Measurements from ENCODE around the gene SAMD9L.

Gene SAMD9L

DNA sequence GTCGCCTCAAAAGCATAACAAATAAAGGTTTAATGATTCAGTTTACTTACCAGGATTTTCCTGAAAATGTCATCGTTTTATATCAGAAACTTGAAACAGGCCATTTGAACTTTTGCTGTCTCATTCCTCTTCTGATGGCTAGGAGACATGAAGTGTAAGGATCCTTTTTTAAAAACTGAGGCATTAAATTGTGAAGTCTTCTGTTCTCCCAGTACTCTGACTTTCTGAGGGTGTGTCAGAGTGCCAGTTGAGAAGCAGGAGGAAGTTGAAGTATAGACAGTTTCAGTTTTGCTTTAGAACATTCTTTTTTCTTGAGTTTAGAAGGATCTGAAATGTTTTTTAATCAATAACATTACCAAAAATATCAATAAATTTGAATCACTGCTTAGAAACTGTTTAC is at the start of gene SAMD9L:
Gene SAMD9L (minus strand): TSS at position 242 of the 400 bp plus-strand sequence. CDS start 12,414 bp downstream, outside the sequence.
- no peak for DNase-seq

DNA sequence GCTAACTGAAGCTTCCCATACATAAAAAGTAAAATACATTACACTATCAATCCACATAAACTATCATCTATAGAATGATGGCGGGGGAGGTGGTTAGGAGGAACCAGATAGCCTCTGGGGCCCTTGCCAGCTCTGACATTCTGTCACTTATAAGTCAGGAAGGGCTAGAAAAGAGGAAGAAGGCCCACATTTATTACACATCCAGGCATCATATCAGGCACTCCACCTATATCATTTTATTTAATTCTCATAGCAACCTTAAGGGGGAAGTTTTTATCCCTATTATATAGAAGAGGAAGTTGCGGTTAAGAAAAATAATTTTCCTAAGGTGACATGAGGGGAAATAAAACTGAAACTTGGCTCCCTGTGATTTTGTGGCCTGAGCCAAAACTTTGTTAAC is 48.2 kb upstream of the SAMD9L start:
- no peak for DNase-seq

DNA sequence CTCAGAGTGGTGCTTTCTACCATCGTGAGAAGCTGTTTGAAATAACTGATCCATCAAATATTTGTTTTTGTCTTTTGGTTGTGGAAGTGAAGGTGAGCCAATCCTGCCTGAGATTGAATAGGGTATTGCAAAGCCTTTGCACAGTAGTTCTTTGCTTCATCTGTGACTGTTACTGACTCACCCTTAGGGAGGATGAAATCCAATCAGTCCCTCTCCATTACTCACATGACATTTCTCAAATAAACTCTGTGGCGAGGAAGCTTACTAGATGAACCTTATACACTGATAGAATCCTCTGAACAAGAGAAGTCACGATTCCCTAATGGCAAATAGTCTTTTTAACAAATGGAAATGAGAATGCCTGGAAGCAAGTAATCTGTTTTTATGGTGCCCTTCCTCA is 46.2 kb upstream of the SAMD9L start:
- DNase-seq = no peak

DNA sequence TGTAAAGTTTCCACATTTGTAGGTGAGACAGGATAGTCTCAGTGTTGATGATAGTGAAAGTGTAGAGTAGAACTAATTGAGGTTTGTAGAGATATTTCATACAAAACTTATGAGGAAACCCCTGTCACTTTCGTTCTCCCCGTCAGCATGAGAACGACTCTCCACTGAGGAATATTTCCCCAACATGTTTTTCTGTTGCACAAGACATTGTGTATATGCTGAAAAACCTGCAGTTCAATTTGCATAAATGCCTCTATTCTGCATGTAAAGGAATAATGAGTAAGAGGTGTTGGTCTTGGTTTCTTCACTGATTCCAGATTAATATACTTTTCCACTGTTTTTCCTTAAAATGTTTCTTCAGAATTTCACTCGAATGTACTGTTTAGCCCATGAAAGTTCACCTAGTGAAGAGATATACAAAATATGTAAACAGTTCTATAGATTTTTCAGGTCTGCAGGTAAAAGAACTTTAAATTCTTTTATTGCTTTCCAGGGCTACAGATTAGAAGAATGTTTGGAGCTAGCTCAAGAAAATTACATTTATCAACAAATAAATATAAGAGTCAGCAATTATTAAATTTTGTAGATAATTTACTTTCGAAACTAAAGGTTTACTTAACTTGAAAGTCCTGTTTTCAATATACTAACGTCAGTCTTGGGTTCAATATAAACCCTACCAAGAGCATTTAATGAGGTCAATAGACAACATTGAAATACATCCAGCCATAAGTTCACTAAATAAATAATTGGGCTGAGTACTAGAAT is 40.9 kb upstream of the SAMD9L start:
- no peak for DNase-seq

DNA sequence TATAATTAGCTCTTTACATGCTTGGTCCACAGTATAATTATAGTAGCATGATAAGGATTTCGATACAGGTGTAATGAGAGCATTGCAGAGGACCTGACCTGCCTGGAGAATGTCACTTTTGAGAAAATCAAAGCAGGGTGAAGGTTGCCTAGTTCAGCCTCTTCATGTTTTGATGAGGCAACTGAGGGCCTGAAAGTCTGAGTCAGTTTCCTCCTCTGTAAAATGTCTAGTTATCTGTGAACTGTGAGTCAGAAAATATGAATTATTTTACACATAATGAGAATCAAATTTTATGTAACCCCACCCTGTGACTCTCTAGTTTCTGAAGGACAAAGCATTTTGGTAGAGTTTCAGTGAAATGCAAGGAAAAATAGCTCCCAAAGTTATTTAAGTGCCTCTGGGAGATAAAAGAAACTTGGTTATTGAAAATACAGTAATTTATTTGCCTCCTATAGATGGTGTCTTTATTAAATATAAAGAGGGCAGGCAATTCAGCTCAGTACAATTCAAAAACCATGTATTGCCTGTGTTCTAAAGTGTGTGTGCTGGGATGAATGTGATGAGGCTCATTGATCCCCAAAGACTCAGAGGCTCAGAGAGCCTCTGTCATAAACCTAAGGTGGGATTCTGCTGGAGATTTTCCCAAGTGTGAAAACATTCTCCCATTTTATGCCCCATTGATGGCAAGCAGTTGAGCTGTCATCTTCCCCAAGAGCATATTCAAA is 37.3 kb upstream of the SAMD9L start:
- no peak for DNase-seq

DNA sequence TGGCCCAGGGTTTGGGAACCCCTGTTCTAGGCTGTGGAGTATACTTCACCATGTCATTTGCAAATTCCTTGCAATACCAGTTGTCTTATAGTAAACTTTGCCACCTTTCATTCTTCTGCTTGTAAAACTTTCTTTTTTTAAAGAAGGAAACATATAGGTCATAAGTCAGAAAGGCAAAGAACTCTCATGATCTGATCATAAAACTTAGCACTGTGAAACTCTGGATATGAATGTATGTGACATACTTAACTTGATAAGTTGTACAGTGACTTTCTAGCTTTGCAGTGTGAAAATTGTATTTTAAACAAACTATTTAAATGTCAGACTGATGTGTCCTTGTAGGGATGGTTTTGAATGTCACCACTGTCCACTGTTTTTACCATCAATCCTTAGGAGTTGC is 31.0 kb upstream of the SAMD9L start:
- no peak for DNase-seq

DNA sequence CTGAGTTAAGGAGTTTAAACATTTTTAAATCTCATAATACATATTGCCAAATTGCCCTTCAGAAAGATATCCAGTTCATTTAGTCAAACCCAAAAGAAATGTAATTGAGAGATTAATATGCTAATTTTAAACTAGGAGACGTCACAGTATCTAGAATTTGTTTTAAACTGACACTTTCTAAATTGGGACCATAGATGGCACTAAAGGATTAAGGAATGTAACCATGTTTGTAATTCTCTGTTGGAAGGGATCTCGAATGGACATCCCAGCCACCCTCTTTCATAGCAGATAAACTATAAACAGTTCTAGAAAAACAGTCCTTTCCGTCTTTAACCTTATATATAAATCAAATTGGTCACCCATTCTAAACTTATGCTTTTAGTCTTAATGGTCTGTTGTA is 30.0 kb upstream of the SAMD9L start:
- peak; percentile 63 to 68 for DNase-seq

DNA sequence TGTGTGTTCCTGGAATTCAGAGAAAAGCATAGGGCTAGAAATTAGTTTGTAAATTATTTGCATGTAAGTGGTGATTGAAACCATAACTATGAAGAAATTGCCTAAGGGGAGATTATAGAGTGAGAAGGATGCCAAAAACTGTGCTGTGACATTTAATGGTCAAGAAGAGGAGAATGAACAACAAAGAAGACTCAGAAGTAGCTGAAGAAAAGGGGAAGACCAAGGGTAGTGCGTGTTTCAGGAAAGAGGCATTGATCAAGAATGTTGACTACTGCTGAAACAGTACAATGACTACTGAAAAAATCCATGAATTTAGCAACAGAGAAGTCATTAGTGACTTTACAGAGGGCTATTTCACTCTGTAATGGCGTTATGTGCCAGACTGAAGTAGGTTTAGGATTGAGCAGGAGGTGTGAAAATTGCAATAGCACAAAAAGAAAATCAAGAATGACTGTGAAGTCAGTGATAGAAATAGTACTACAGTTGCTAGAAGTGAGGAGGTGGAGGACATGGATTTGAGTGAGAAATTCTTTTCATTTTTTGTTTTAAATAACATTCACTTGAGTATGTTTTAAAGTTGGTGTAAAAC is 28.9 kb upstream of the SAMD9L start:
- DNase-seq = no peak

DNA sequence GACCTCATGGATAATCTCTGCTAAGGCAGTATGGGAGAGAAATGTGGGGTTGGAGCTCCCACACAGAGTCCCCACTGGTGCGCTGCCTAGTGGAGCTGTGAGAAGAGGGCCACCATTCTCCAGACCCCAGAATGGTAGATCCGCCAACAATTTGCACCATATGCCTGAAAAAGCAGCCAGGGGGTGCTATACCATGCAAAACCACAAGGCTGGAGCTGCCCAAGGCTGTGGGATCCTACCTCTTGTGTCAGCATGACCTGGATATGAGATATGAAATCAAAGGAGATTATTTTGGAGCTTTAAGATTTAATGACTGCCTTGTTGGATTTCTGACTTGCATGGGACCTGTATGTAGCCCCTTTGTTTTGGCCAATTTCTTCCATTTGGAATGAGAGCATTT is 27.0 kb upstream of the SAMD9L start:
- DNase-seq = no peak

DNA sequence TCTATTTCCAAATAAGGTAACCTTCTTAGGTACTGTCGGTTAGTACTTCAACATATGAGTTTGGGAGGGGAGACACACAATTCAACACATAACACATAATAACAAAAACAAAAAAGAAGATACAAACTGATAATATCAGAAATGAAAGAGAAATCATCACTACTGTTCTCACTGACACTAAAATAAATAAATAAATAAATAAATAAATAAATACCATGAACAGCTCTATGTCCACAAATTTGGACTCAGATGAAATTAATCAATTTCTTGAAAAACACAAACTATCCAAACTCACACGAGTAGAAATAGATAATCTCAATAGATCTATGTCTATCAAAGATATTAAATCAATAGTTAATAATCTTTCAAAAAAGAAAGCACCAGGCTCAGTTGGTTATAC is 24.5 kb upstream of the SAMD9L start:
- DNase-seq = no peak

DNA sequence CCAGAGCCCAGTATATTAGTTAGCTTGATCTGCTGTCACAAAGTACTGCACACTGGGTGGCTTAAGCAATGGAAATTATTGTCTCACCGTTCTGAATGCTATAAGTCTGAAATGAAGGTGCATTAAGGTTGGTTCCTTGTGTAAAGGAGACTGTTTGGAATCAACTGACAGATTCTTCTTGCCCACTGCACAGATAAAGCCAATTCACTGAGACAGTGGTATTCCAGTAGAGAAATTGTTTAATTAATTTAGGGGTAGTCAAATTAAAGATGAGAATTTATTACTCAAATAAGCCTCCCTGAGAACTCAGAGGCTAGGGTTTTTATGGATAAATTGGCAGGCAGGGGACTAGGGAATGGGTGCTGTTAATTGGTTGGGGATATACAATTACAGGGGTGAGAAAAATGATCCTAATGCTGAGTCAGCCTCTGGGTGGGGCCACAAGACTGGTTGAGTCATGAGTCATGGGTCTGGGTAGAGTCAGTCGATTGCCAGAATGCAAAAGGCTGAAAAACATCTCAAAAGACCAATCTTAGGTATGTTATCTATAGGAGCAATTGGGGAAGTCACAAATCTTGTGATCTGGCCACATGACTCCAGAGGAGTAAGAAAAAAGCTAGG is 23.5 kb upstream of the SAMD9L start:
- DNase-seq = no peak

DNA sequence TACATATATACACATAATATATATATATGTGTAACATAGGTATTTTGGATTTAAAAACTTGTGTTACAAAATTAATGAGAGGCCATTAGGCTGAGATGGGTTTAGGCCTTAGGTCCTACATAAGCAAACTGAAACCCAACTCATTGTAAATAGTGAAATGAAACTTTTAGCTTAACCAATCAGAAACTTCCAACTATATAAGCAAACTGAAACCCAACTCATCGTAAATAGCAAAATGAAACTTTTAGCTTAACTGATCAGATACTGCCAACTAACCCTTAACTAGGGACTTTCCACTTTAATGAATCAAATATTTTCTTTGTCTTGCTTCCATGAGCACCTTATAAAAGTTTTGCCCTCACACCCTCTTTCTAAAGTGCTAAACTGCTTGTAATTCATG is 17.3 kb upstream of the SAMD9L start:
- no peak for DNase-seq

DNA sequence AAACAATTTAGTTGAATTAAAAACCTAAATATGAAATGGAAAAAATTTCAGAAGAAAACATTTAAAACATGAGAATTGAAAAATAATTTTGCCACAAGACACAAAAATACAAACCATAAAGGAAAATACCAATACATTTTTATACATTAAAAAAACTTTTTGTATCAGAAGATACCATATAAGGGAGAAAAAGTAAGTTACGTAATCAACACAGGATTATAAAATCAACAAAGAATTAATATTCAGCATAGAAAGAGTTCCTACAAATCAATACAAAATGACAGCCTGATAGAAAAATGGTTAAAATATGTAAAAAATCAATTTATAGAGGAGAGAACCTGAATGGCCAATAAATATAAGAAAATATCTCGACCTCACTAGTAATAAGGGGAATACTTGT is 16.6 kb upstream of the SAMD9L start:
- DNase-seq = no peak

DNA sequence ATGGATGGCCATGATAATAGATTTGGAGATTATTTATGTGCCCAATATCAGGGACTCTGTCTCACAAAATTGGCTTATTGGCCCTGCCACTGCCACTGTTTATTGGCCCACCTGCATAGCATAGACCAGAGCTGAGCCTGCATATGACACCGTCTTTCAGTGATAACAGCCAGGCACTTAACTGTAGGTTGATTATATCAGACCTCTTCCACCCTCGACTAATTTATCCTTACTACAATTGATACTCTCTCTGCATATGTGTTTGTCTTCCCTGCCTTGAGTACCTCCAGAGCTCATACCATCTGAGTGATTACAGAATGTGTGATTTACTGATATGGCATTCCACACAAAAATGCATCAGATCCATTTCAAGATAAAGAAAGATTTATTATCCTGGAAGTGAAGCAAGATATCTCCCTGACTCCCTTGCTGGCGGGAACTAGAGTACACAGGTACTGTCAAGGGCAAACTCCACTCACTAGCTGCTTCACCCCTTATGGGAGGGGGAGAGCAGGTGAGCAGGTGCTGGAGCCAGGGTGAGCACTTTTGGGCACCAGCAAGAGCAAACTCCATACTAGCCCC is 13.1 kb upstream of the SAMD9L start:
- DNase-seq = no peak

DNA sequence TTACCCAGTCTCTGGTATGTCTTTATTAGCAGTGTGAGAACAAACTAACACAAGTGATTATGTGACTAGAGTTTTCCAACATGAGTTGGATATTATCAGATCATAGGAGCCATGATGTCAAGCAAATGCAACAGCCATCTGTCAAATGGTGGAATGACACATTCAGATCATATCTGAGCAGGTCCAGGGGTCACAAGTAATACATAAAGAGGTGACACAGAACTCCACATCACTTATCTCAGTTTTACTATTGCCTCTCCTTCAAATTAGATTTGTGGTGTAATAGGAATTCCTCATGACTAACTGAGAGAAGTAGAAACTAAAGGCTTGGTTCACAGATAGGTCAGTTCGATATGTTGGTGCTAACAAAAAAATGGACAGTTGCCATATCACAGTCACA is 12.2 kb upstream of the SAMD9L start:
- DNase-seq = no peak

DNA sequence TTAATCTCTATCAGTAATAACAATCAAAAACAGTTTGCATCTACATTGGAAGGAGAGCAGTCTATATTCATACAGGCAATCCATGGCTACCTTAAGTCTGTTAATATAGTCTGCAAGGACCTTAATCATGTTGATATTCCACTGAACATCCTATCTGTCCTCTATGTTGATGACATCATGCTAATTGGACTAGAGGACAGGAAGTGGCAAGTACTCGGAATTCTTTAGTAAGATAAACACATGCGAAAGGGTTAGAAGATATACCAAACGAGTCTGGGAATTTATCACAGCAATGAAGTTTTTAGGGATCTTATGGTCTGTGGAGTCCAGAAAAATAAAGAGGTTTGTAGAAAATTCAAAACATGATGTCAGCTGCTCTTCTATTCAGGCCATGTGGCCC is 11.3 kb upstream of the SAMD9L start:
- DNase-seq = no peak

DNA sequence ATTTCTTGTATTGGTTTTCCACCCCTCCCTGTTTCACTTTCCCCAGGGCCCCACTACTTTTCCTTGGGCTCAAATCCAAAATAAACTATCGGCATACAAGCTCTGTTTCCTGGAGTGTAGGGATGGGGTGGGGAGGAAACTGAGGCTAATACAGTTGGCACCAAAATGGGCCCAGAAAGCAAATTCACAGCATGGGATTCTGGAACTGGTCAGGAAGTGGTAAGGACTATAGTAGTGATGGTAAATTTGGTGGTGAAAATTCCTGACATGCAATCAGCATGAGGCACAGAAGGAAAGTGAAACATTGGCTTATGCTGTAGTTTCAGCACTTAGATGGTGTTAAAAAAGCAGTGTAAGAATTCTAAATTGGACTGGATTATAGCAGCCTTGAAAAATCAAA is 8.7 kb upstream of the SAMD9L start:
- no peak for DNase-seq

DNA sequence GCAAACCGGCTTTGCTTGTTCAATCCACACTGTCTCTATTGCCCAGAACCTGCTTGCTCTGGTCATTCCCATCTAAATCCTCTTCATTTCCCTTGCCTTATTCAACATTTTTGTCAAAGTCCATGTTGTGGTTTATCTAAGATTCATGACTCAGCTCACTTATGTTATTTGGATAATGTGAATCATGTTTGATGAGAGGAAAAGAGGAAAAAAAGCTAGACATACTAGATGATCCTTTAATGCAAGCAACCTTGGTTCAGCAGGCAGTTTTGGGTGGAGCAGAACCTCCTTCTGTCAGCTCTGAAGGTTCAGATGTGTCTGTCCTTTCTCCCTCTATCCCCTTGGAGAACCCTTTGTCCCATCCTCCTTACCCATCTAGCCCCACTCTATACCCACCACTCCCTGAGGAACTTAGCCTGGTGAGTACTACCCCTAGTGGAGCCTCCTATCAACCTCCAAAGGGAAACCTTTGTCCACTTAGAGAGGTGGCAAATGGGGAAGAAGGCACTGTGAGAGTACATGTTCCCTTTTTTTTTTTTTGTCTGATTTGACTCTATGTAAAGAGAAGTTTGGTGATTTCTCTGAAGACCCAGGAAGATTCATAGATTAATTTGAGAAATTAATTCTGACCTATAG is 2.1 kb upstream of the SAMD9L start:
- DNase-seq = no peak

DNA sequence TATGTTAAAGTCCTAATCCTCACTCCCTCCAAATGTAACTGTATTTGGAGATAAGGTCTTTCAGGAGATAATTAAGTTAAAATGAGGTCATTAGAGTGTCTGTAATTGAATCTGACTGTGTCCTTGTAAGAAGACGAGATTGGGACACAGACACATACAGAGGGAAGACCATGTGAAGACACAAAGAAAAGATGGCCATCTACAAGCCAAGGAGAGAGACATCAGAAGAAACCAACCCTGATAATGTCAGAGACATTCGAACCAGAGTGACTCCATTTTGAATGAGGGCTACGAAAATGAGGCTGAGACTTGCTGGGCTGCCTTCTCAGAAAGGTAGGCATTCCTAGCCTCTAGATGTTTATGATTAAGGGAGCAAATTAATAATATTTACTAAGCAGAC is 542 bp upstream of the SAMD9L start:
- no peak for DNase-seq

DNA sequence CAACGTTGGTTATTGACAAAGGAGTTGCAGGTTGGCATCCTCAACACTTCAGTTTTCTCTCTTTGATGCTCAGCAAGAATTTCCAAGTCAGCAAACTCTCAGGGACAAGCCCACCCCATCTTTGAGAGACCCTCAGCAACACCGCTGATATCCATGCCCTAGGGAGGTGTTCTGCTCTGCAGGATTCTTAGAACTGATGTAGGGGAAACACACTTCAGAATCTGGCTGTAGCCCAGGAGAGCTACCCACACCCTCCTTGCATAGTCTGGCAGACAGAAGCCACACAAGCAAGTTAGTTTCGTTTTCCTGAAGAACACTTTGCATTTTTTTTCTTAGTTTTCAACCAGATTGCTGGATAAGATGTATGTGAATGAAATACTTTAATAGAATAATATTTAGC is 822 bp downstream of the SAMD9L start:
- no peak for DNase-seq

DNA sequence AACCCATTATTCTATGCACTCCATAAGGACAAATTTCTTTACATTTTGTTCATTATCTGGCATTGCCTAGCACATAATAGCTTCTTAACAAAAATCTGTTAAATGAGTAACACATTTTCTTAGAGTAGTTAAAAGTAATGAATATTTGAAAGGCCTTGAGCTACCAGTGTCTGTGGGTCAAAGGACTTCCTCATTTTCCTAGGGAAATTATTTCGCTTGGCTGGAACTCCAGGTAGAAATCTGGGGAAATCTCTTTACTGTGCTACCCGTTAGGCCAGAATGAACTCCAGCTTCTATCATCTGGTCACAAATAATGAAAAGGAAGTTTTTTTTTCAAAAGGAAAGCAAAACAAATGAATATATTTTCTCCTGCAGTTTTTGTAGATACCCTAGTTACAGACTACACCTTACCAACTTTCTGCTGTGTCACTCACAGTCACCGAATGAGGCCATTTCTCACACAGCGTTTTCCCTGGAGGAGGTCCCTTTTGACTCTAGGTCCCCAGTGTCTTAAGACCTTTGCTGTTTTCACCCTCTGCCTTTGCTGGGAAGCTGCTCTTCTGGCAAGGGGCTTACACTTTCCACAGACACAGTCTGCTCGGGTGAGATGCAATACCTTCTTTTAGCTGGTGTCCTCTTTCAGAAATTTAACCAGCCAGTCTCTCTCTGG is 1.6 kb downstream of the SAMD9L start:
- DNase-seq = no peak

DNA sequence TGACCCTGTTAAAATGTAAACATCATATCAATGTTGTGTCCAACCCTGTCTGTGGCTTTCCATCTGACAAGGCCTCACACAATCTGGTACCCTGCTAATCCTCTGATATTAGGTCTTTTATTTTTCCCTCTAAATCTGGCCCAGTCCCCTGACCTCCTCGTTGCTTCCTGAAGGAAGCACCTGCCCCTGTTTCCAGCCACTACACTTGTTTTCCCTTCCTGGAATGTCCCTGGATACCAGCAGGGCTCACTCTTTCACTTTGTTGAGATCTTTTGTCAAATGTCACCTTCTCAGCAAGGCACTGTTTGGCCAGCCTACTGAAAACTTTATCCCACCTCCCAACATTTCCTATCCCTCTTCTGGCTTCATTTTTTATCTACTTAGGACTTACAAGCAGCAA is 2.1 kb downstream of the SAMD9L start:
- no peak for DNase-seq

Measured in NCI-H2081 (cell line).